Activated CD4-positive, alpha-beta memory T cell treated with anti-CD3 and anti-CD28 coated beads for 36 hours (primary cell): ENCODE results near the gene ADD1. TPM values are rescaled to one million over a fixed set of nuclear protein-coding genes. Genes with fewer than 3 reads are reported as not detected.

Experiments used
- CTCF ChIA-PET: fragments of 350-600 bp; sonication (Branson Sonifier 250); formaldehyde crosslinking; loops from one replicate; lab custom pipeline; 2021; ENCODE audit warnings: antibody characterized with exemption, inconsistent platforms; lab: Charles Lee
- POLR2A ChIA-PET: fragments of 350-600 bp; sonication (Branson Sonifier 250); formaldehyde crosslinking; loops from one replicate; lab custom pipeline; 2021; ENCODE audit warnings: antibody characterized with exemption; lab: Charles Lee
- DNase-seq: peaks from one replicate; pipeline ENCODE4 v3.0.0-alpha.2; 2020
- H3K27ac Mint-ChIP-seq: one replicate; pipeline ENCODE4 v1.8.0; 2021; ENCODE audit warnings: mixed read lengths
- H3K27me3 Mint-ChIP-seq: one replicate; pipeline ENCODE4 v1.8.0; 2021; ENCODE audit warnings: mixed read lengths
- H3K36me3 Mint-ChIP-seq: one replicate; pipeline ENCODE4 v1.8.0; 2021; ENCODE audit warnings: mixed read lengths
- H3K4me1 Mint-ChIP-seq: one replicate; pipeline ENCODE4 v1.8.0; 2021; ENCODE audit warnings: low read depth, mixed read lengths
- H3K4me3 Mint-ChIP-seq: one replicate; pipeline ENCODE4 v1.8.0; 2021; ENCODE audit warnings: mild to moderate bottlenecking, mixed read lengths
- H3K9me3 Mint-ChIP-seq: one replicate; pipeline ENCODE4 v1.8.0; 2021; ENCODE audit warnings: mixed read lengths
- intact Hi-C: fragments of 100-400 bp; cut with micrococcal nuclease; formaldehyde crosslinking; loops from one replicate; pipeline ENCODE4 v1.15.1; 2023
- total RNA-seq, 2 experiments: library from RNA; stranded (reverse); gene quantifications; one replicate each; pipeline ENCODE4 v1.2.3, GENCODE V29; 2021

The ADD1 gene
- total RNA-seq, 2 experiments from 2014 or later = 212 TPM

- H3K27ac Mint-ChIP-seq = peak overlapping the region; percentile 94
- no peaks in the 10 kb centered on the region for H3K27me3 Mint-ChIP-seq
- DNase-seq = peak; percentile 68
- CTCF ChIA-PET = no interaction called here
- peak overlapping the region; percentile 98 for H3K4me3 Mint-ChIP-seq
- peaks cover 58% of the 10 kb centered on the region for H3K36me3 Mint-ChIP-seq
- H3K4me1 Mint-ChIP-seq = peaks cover 37% of the 10 kb centered on the region
- POLR2A ChIA-PET = interaction anchor here (1.3 kb wide), 1 partner anchor 21 kb away, joined by 5 read pairs; no protein-coding TSS in a partner anchor
- intact Hi-C loops = loop anchor here (10.0 kb wide), 1 partner anchor 688 kb away; the partner anchor contains the start of genes HAUS3 and POLN
- H3K9me3 Mint-ChIP-seq = no peaks in the 10 kb centered on the region
Measured at GRCh38 chr4:2932951-2933565, 89.4 kb downstream of the ADD1 start.

GRCh38 chr4:2933566-2934076 lies 90.0 kb downstream of the ADD1 start:
- CTCF ChIA-PET = no interaction called here

GRCh38 chr4:2934077-2934812 lies 90.6 kb downstream of the ADD1 start:
- CTCF ChIA-PET = interaction anchor here (0.9 to 8.1 kb wide), 3 partner anchors 19 to 188 kb away, joined by 3 to 103 read pairs (median 20); partner anchors contain the start of genes GRK4 and NOP14
- peaks cover 61% of the 10 kb centered on the region for H3K36me3 Mint-ChIP-seq
- H3K27ac Mint-ChIP-seq = peak overlapping the region; percentile 95
- H3K4me1 Mint-ChIP-seq = peaks cover 44% of the 10 kb centered on the region
- POLR2A ChIA-PET = interaction anchor here (0.6 to 7.5 kb wide), 6 partner anchors 18 to 398 kb away, joined by 3 to 144 read pairs (median 34); partner anchors contain the start of genes FAM193A, GRK4 and NOP14
- H3K9me3 Mint-ChIP-seq = no peaks in the 10 kb centered on the region
- H3K27me3 Mint-ChIP-seq = no peaks in the 10 kb centered on the region
- intact Hi-C loops = loop anchor here (10.0 kb wide), 1 partner anchor 689 kb away; the partner anchor contains the start of genes HAUS3 and POLN
- DNase-seq = peak; percentile 57
- H3K4me3 Mint-ChIP-seq = peak overlapping the region; percentile 98

More at GRCh38 chr4:2933566-2934076, 90.0 kb downstream of the ADD1 start:
- POLR2A ChIA-PET = interaction anchor here (1.3 kb wide), 1 partner anchor 21 kb away, joined by 5 read pairs; no protein-coding TSS in a partner anchor
- peak; percentile 10 for DNase-seq
- Mint-ChIP-seq H3K4me3 (peak overlapping the region; percentile 98), H3K4me1 (peaks cover 38% of the 10 kb centered on the region), H3K36me3 (peaks cover 60% of the 10 kb centered on the region), H3K27ac (peak overlapping the region; percentile 94), H3K9me3 (no peaks in the 10 kb centered on the region), H3K27me3 (no peaks in the 10 kb centered on the region)
- intact Hi-C loops = loop anchor here (10.0 kb wide), 1 partner anchor 689 kb away; the partner anchor contains the start of genes HAUS3 and POLN

- ChIA-PET CTCF (interaction anchor here (0.8 to 8.1 kb wide), 8 partner anchors 9 to 189 kb away, joined by 3 to 103 read pairs (median 6); partner anchors contain the start of genes GRK4 and NOP14), POLR2A (interaction anchor here (0.6 to 7.5 kb wide), 17 partner anchors 17 to 693 kb away, joined by 3 to 144 read pairs (median 5); partner anchors contain the start of genes FAM193A, GRK4, NOP14 and RNF4)
- Mint-ChIP-seq H3K4me1 (peaks cover 53% of the 10 kb centered on the region), H3K9me3 (no peaks in the 10 kb centered on the region), H3K27ac (peak overlapping the region; percentile 95), H3K27me3 (no peaks in the 10 kb centered on the region), H3K4me3 (peak overlapping the region; percentile 93), H3K36me3 (peaks cover 67% of the 10 kb centered on the region)
- peak; percentile 97 for DNase-seq
- intact Hi-C loops = loop anchor here (5.0 to 10.0 kb wide), 2 partner anchors 398 to 690 kb away; partner anchors contain the start of genes FAM193A, HAUS3 and POLN
Measured at GRCh38 chr4:2934813-2935761, 91.4 kb downstream of the ADD1 start.

- H3K27ac Mint-ChIP-seq = peak overlapping the region; percentile 95
Measured at GRCh38 chr4:2935762-2936743, 92.4 kb downstream of the ADD1 start.

GRCh38 chr4:2936773-2937145 lies 93.1 kb downstream of the ADD1 start:
- H3K27me3 Mint-ChIP-seq = no peaks in the 10 kb centered on the region
- POLR2A ChIA-PET = interaction anchor here (1.3 to 7.5 kb wide), 11 partner anchors 9 to 190 kb away, joined by 3 to 144 read pairs (median 7); partner anchors contain the start of genes GRK4 and NOP14
- CTCF ChIA-PET = interaction anchor here (1.0 to 8.1 kb wide), 8 partner anchors 8 to 518 kb away, joined by 3 to 103 read pairs (median 5); partner anchors contain the start of genes CFAP99, GRK4 and NOP14
- intact Hi-C loops = loop anchor here (1.0 to 10.0 kb wide), 8 partner anchors 18 to 692 kb away; partner anchors contain the start of genes FAM193A, HAUS3 and POLN
- peak overlapping the region; percentile 95 for H3K27ac Mint-ChIP-seq
- H3K36me3 Mint-ChIP-seq = peaks cover 73% of the 10 kb centered on the region
- H3K4me1 Mint-ChIP-seq = peaks cover 56% of the 10 kb centered on the region
- no peaks in the 10 kb centered on the region for H3K9me3 Mint-ChIP-seq
- peak overlapping the region; percentile 93 for H3K4me3 Mint-ChIP-seq
- DNase-seq = peak; percentile 91

More at GRCh38 chr4:2935762-2936743, 92.4 kb downstream of the ADD1 start:
- ChIA-PET POLR2A (interaction anchor here (0.7 to 7.5 kb wide), 19 partner anchors 9 to 694 kb away, joined by 3 to 144 read pairs (median 5); partner anchors contain the start of genes GRK4, NOP14 and RNF4), CTCF (interaction anchor here (0.8 to 8.1 kb wide), 11 partner anchors 8 to 517 kb away, joined by 3 to 103 read pairs (median 3); partner anchors contain the start of genes CFAP99, GRK4 and NOP14)
- peak overlapping the region; percentile 93 for H3K4me3 Mint-ChIP-seq
- H3K4me1 Mint-ChIP-seq = peaks cover 59% of the 10 kb centered on the region
- peaks cover 72% of the 10 kb centered on the region for H3K36me3 Mint-ChIP-seq
- intact Hi-C loops = loop anchor here (1.0 to 10.0 kb wide), 8 partner anchors 18 to 691 kb away; partner anchors contain the start of genes FAM193A, HAUS3 and POLN
- H3K27me3 Mint-ChIP-seq = no peaks in the 10 kb centered on the region
- H3K9me3 Mint-ChIP-seq = no peaks in the 10 kb centered on the region
- peak; percentile 94 for DNase-seq

- peaks cover 72% of the 10 kb centered on the region for H3K36me3 Mint-ChIP-seq
- peaks cover 55% of the 10 kb centered on the region for H3K4me1 Mint-ChIP-seq
Measured at GRCh38 chr4:2937146-2937857, 93.7 kb downstream of the ADD1 start.

GRCh38 chr4:2937986-2938385 lies 94.3 kb downstream of the ADD1 start:
- H3K9me3 Mint-ChIP-seq = no peaks in the 10 kb centered on the region
- intact Hi-C loops = loop anchor here (2.0 to 10.0 kb wide), 3 partner anchors 93 to 693 kb away; partner anchors contain the start of genes FAM193A, HAUS3 and POLN
- peaks cover 75% of the 10 kb centered on the region for H3K36me3 Mint-ChIP-seq
- peak overlapping the region; percentile 95 for H3K27ac Mint-ChIP-seq
- H3K4me3 Mint-ChIP-seq = peak overlapping the region; percentile 93
- peaks cover 59% of the 10 kb centered on the region for H3K4me1 Mint-ChIP-seq
- H3K27me3 Mint-ChIP-seq = no peaks in the 10 kb centered on the region
- peak; percentile 8 for DNase-seq
- ChIA-PET CTCF (interaction anchor here (8.1 kb wide), 1 partner anchor 16 kb away, joined by 103 read pairs; no protein-coding TSS in a partner anchor), POLR2A (interaction anchor here (0.6 to 7.5 kb wide), 6 partner anchors 9 to 191 kb away, joined by 3 to 144 read pairs (median 14); no protein-coding TSS in a partner anchor)

More at GRCh38 chr4:2937146-2937857, 93.7 kb downstream of the ADD1 start:
- POLR2A ChIA-PET = interaction anchor here (1.3 to 7.5 kb wide), 8 partner anchors 8 to 191 kb away, joined by 3 to 144 read pairs (median 16); partner anchors contain the start of genes GRK4 and NOP14
- H3K27me3 Mint-ChIP-seq = no peaks in the 10 kb centered on the region
- peak overlapping the region; percentile 95 for H3K27ac Mint-ChIP-seq
- peak; percentile 72 for DNase-seq
- H3K4me3 Mint-ChIP-seq = peak overlapping the region; percentile 93
- intact Hi-C loops = loop anchor here (2.0 to 10.0 kb wide), 3 partner anchors 93 to 693 kb away; partner anchors contain the start of genes FAM193A, HAUS3 and POLN
- no peaks in the 10 kb centered on the region for H3K9me3 Mint-ChIP-seq
- CTCF ChIA-PET = interaction anchor here (1.0 to 8.1 kb wide), 7 partner anchors 8 to 518 kb away, joined by 3 to 103 read pairs (median 3); partner anchors contain the start of genes CFAP99, GRK4 and NOP14
